Measurements from ENCODE around the gene CAPZB. TPM values are rescaled to one million over a fixed set of nuclear protein-coding genes. Genes with fewer than 3 reads are reported as not detected.
A peak's percentile ranks its signal among the peaks of the same experiment; 100 is the strongest.

The CAPZB gene
- total RNA-seq, 1 experiment from 2014 or later: 348 TPM

- peaks cover 11 to 51% (median 18%) of the 10 kb centered on the region in 3 experiments for H3K36me3 Mint-ChIP-seq (ENCODE audit: insufficient read depth in 1 of 3, low read depth in 3 of 3)
- Histone ChIP-seq H3K79me1 (ENCODE audit: insufficient read depth, low read depth, low read length, poor library complexity, severe bottlenecking) (no peaks in the 10 kb centered on the region), H2AFZ (ENCODE audit: low read length) (no peak overlapping the region), H3K23me2 (ENCODE audit: insufficient read length, low read depth, low read length, poor library complexity, severe bottlenecking) (no peaks in the 10 kb centered on the region), H2AK5ac (ENCODE audit: insufficient read length, low read length) (no peak overlapping the region), H3K27me3 (ENCODE audit: insufficient read depth, low read length) (no peaks in the 10 kb centered on the region), H3K27ac (ENCODE audit: insufficient read length, low read depth, low read length) (no peak overlapping the region), H2BK20ac (ENCODE audit: low read depth, low read length, poor library complexity, severe bottlenecking) (no peak overlapping the region), H4K20me1 (ENCODE audit: control insufficient read depth, insufficient read depth, insufficient read length) (no peaks in the 10 kb centered on the region), H3K9me3 (ENCODE audit: control insufficient read depth, low read depth, low read length) (no peaks in the 10 kb centered on the region), H2BK5ac (ENCODE audit: insufficient read length, low read length) (no peak overlapping the region), H4K5ac (ENCODE audit: insufficient read length, low read depth, low read length) (no peak overlapping the region), H3T11ph (ENCODE audit: low read length) (no peak overlapping the region), H2BK12ac (ENCODE audit: insufficient read length, low read depth, low read length) (no peak overlapping the region), H3K23ac (ENCODE audit: insufficient read length, low read depth, low read length) (no peak overlapping the region), H3K56ac (ENCODE audit: insufficient read length, low read depth, low read length) (no peak overlapping the region), H3K4me1 (ENCODE audit: insufficient read depth, low read length) (peaks cover 2% of the 10 kb centered on the region; the same call in 1 of the 2 replicates), H3K4ac (ENCODE audit: low read depth, low read length) (no peak overlapping the region), H2BK120ac (ENCODE audit: low read depth, low read length, poor library complexity, severe bottlenecking) (no peak overlapping the region), H3K79me2 (ENCODE audit: insufficient read depth, low read length) (no peaks in the 10 kb centered on the region), H3K9ac (ENCODE audit: extremely low read depth, insufficient read length, low read length) (no peak overlapping the region), H4K8ac (replicated peaks; ENCODE audit: insufficient read length, low read depth, low read length) (no peak overlapping the region), H3K4me2 (ENCODE audit: insufficient read depth, insufficient read length, low read length) (no peak overlapping the region), H3K14ac (ENCODE audit: insufficient read depth, low read length) (no peak overlapping the region), H3K18ac (ENCODE audit: insufficient read length, low read depth, low read length) (no peak overlapping the region), H4K91ac (ENCODE audit: insufficient read length, low read depth, low read length) (no peak overlapping the region), H2BK15ac (ENCODE audit: low read depth, low read length) (no peak overlapping the region)
- H3K9me3 Mint-ChIP-seq: no peaks in the 10 kb centered on the region
- TF ChIP-seq CTCF (conservative IDR thresholded peaks at IDR 0.05): no peak
- no peaks in the 10 kb centered on the region; the same call in 1 of the 2 replicates for H3K27me3 Mint-ChIP-seq (ENCODE audit: low read depth)
- peak overlapping the region; percentile 68 to 87 (median 78); a peak in 5 of 7 replicates for H3K27ac Mint-ChIP-seq
- WGBS (ENCODE audit: extremely low coverage, insufficient read length, low lambda C conversion rate): no CpG with 5 or more reads among the region's 19 CpGs
- peaks cover 22 to 35% of the 10 kb centered on the region in 2 experiments for H3K4me1 Mint-ChIP-seq
- DNase-seq: peak; percentile 49
- peak overlapping the region in 1 of 2 experiments; percentile 15; a peak in 1 of 5 replicates for H3K4me3 Mint-ChIP-seq
Measured at GRCh38 chr1:19339214-19339861, 146.0 kb downstream of the CAPZB start.

Data from H9 (cell line).